GM18870 (cell line): Measurements from ENCODE around the gene GINS2.

Source experiments
- ATAC-seq: cut with Tn5 transposase; IDR thresholded peaks from one replicate; pipeline ENCODE4 v1.9.1; 2021; ENCODE audit warnings: moderate library complexity; ENCODE audit not compliant: unreplicated experiment

The GINS2 gene

DNA sequence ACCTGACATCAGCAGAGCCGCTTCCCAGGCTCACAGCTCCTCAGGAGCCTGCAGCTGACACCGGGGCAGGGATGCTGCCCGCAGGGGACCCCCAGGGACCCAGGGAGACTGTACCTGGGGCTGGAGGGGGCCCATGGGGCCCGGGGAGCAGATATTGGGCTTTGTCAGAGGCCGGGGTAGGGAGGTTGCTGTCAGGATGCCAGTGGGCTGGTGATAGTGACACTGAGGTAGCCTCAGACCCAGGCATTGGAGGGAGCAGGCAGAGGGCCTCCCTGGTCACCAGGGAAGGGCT is 60.5 kb downstream of the GINS2 start:
- no peak for ATAC-seq

DNA sequence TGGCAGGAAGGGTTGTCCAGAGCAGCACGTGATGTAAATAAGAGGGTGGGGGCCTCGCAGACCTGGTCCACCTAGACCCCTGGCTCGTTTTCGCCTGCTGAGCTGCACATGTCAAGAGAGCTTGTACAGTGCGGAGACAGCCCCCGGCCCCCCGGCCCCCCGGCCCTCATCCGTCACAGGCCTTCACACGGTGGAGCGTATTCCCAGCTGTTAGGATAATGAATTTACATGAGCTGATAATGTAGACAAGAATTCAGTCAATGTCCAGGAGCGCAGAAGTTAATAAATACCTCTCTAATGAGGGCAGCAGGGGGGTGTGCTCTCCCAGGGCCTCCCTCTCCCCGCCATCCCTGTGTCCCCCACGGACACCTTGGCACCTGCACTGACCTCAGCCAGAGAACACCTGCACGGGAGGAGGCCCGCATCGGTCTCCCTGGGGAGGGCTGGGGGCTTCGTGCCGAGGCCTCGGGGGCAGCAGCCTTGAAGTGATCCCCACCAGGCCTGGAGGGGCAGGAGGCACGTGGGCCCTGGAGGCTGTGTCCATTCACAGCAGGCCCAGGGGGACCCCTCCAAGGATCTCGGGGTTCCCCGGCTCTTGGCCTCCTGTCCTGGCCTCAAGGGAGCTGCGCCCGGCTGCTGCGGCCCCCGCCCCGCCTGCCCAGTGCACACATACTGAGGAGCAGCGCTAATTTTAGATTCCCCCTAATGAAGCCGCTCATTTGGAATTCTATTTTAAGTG is 61.1 kb downstream of the GINS2 start:
- no peak for ATAC-seq

DNA sequence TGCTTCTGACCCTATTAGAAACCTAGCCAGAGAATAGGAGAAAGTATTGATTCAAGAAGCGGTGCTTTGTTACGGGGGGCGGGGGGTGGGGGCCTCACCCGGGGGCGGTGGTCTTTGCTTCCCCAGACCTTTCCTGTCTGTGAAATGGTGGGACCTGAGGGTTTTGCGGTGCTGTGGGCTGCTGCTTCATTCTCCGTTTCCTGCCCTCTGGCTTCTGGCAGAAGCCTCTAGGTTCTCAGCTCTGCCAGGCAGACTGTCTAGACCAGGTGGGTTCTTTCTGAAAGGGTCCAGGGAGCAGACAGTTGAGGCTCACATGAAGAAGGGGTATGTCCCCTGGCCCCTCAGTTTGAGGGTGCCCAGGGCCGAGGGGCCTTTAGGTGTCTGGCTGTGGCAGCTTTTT is 61.7 kb downstream of the GINS2 start:
- no peak for ATAC-seq
